ENCODE results near the gene STK16. TPM values are rescaled to one million over a fixed set of nuclear protein-coding genes. Genes with fewer than 3 reads are reported as not detected.

STK16 gene
- total and polyA plus RNA-seq, 2 of the 4 experiments (the other 2 are of a cell fraction), result 44.4 to 50.1 TPM

DNA sequence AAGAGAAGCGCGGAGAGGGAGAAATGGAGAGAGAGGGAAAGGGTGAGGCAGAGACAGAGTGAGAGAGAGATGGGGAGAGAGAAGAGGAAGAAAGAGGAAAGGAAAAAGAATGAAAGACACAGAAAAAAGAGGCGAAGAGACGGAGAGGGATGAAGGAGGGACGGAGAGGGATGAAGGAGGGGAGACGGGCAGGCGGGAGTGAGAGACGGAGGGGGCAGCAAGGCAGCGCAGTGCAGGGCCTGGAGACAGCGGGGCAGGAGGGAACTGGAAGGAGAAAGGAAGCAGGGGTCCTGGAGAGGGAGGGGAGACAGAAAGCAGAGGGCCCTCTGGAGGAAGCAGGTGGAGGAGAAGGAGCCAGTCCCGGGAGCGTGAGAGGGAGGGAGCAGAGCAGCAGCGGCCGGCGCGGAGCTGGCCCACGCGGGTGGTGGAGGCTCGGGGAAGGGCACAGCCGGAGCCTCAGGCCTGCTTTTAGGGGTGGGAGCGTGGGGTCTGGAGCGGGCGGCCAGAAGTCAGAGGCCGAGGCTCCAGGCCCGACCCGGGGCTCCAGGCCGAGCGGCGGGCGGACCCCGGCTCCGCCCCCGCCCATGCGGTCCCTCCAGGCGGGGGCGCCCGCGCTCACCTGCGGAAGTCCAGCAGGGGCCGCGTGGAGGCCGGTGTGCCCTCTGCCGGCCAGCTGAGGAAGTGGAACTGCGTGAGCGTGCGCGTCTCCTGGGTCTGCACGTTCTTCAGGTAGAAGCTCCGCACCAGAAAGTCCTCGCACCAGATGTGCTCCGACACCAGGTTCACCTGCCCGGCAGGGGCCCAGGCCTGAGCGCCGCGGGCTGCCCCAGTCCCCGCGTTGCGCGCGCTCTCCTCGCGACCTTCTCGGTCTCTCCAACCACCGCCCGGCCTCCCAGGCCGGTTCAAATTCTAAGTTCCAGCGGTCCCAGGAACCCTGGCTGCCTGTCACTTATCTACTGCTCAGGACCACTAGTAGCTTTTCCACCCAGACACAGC lies 49.4 kb downstream of the STK16 start:
- Histone ChIP-seq H3K4me3 (ENCODE audit: insufficient read depth, low read depth, low read length) (peak overlapping the region; percentile 40), H3K14ac (replicated peaks; ENCODE audit: low read depth, low read length) (peak overlapping the region; percentile 55; the same call in 1 of the 2 replicates), H3K23ac (ENCODE audit: low read depth, low read length) (no peak overlapping the region), H3K27ac (ENCODE audit: insufficient read depth, low read length) (peak overlapping the region; percentile 40; the same call in 1 of the 2 replicates), H2BK20ac (ENCODE audit: low read depth, low read length) (0 out of 2 replicates have a peak overlapping the region, but pooled peaks have one; percentile 3), H3K4me2 (ENCODE audit: low read depth, low read length) (peak overlapping the region; percentile 76), H2AK5ac (ENCODE audit: low read depth, low read length) (peak overlapping the region; percentile 91), H3K4ac (ENCODE audit: low read depth, low read length) (peak overlapping the region; percentile 82), H3K79me1 (ENCODE audit: low read depth in 1 of 2, low read length in 2 of 2) (no peaks in the 10 kb centered on the region), H2BK5ac (ENCODE audit: low read depth, low read length, poor library complexity, severe bottlenecking) (no peak overlapping the region), H2AK9ac (replicated peaks; ENCODE audit: low read depth, low read length, poor library complexity) (peak overlapping the region; percentile 94), H2AFZ (replicated peaks; ENCODE audit: low read length, poor library complexity) (peak overlapping the region; percentile 95), H4K8ac (ENCODE audit: low read depth in 2 of 2, low read length in 2 of 2) (peak overlapping the region; percentile 95), H3K4me1 (ENCODE audit: control insufficient read depth, insufficient read depth, low read length) (peaks cover 12% of the 10 kb centered on the region), H3K18ac (ENCODE audit: low read depth, low read length) (peak overlapping the region; percentile 10; the same call in 1 of the 2 replicates), H4K20me1 (ENCODE audit: insufficient read depth, low read length) (no peaks in the 10 kb centered on the region), H3K9me1 (ENCODE audit: insufficient read depth, low read length) (peaks cover 7% of the 10 kb centered on the region; the same call in 1 of the 2 replicates), H3K9me3 (ENCODE audit: control insufficient read depth, insufficient read depth, low read length) (no peaks in the 10 kb centered on the region), H3K9ac (ENCODE audit: low read depth, low read length) (peak overlapping the region; percentile 68), H4K91ac (ENCODE audit: insufficient read depth, low read depth, low read length) (peak overlapping the region; percentile 79), H2BK15ac (ENCODE audit: low read depth, low read length) (peak overlapping the region; percentile 38; the same call in 2 of the 3 replicates), H3K56ac (ENCODE audit: extremely low read depth, insufficient read depth, low read length) (no peak overlapping the region), H3K27me3 (ENCODE audit: control insufficient read depth, insufficient read depth, low read length) (no peaks in the 10 kb centered on the region), H3K36me3 (ENCODE audit: control insufficient read depth, insufficient read depth, low read length) (no peaks in the 10 kb centered on the region), H2BK120ac (ENCODE audit: low read depth, low read length) (peak overlapping the region; percentile 74), H4K5ac (ENCODE audit: low read depth, low read length) (peak overlapping the region; percentile 78)
- dilution Hi-C loops (cut with HindIII; ENCODE audit: low sequenced_read_pairs, unreplicated experiment) (no loop called here), in situ Hi-C loops (cut with MboI; ENCODE audit: low sequenced_read_pairs) (loop anchor here (5.0 kb wide), 1 partner anchor 122 kb away; the partner anchor contains the start of gene SLC23A3), intact Hi-C loops (cut with micrococcal nuclease) (loop anchor here (1.0 to 5.0 kb wide), 5 partner anchors 17 to 238 kb away; partner anchors contain the start of genes ANKZF1, ATG9A and SLC23A3)
- POLR2A ChIA-PET (ENCODE audit: unreplicated experiment), result no interaction called here
- peak; percentile 93 for ATAC-seq (ENCODE audit: low read depth)
- 15% methylated on average over 49 of the region's 67 CpGs; no CpG with 5 or more reads in 1 of the 2 experiments for WGBS, 2 experiments (ENCODE audit: extremely low coverage in 2 of 2, insufficient read length in 1 of 2)
- CTCF ChIA-PET, result interaction anchor here (0.6 to 1.7 kb wide), 26 partner anchors 8 to 299 kb away, joined by 3 to 29 read pairs (median 4); partner anchors contain the start of genes ABCB6, ANKZF1, ATG9A and CNPPD1
- peak; percentile 70 for DNase-seq
- BruUV-seq (replicated peaks), result no TSS peak
- TF ChIP-seq MXI1 (IDR thresholded peaks at IDR 0.05; ENCODE audit: borderline replicate concordance, low read depth, low read length) (peak; percentile 46; the same call in 1 of the 2 replicates), BHLHE40 (IDR thresholded peaks at IDR 0.05; ENCODE audit: low read depth, low read length) (peak; percentile 70), RAD21 (IDR thresholded peaks at IDR 0.05; ENCODE audit: low read length) (peak; percentile 80), RCOR1 (IDR thresholded peaks at IDR 0.05; ENCODE audit: insufficient replicate concordance, low read length) (peak; percentile 39), NFE2L2 (IDR thresholded peaks at IDR 0.05; ENCODE audit: low read depth, low read length) (no peak), SMC3 (IDR thresholded peaks at IDR 0.05; ENCODE audit: low read depth, low read length) (peak; percentile 94), CHD1 (IDR thresholded peaks at IDR 0.05; ENCODE audit: low read depth, low read length) (no peak), FOS (IDR thresholded peaks at IDR 0.05; ENCODE audit: low read depth, low read length) (no peak), CEBPB (IDR thresholded peaks at IDR 0.05; ENCODE audit: low read depth, low read length) (no peak)
- TF ChIP-seq, protein P1, sequence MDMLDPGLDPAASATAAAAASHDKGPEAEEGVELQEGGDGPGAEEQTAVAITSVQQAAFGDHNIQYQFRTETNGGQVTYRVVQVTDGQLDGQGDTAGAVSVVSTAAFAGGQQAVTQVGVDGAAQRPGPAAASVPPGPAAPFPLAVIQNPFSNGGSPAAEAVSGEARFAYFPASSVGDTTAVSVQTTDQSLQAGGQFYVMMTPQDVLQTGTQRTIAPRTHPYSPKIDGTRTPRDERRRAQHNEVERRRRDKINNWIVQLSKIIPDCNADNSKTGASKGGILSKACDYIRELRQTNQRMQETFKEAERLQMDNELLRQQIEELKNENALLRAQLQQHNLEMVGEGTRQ (IDR thresholded peaks at IDR 0.05; ENCODE audit: low read depth, low read length), result no peak
- TF ChIP-seq, protein P2, sequence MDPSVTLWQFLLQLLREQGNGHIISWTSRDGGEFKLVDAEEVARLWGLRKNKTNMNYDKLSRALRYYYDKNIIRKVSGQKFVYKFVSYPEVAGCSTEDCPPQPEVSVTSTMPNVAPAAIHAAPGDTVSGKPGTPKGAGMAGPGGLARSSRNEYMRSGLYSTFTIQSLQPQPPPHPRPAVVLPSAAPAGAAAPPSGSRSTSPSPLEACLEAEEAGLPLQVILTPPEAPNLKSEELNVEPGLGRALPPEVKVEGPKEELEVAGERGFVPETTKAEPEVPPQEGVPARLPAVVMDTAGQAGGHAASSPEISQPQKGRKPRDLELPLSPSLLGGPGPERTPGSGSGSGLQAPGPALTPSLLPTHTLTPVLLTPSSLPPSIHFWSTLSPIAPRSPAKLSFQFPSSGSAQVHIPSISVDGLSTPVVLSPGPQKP (IDR thresholded peaks at IDR 0.05; ENCODE audit: borderline replicate concordance, low read depth, low read length), result no peak

All from IMR-90 (cell line).